SK-N-MC (cell line): ENCODE results near the gene MCM9.

Source experiments
- EZH2 ChIP-seq: fragments of 200-600 bp; sonication (generic); IDR thresholded peaks from one replicate; pipeline ENCODE4 v1.6.1; 2017; ENCODE audit warnings: antibody characterized with exemption
- POLR2AphosphoS5 ChIP-seq: IDR thresholded peaks from 2 replicates; pipeline ENCODE4 v1.6.1; 2012; ENCODE audit warnings: mild to moderate bottlenecking, low read depth, low read length, borderline replicate concordance

- TF ChIP-seq POLR2AphosphoS5, result no peak
- no peak for TF ChIP-seq EZH2
Observed at GRCh38 chr6:118912646-118913045, 22.3 kb downstream of the MCM9 start.
